GM18505 (cell line): Measurements from ENCODE around the gene HSF2BP.
"Not testable (repeated sequence)": the region's sequence is repeated elsewhere in the genome, so short reads cannot be mapped to it uniquely, and the experiment has no call there.

Experiments used
- ATAC-seq: cut with Tn5 transposase; IDR thresholded peaks from one replicate; pipeline ENCODE4 v1.9.1; 2021; ENCODE audit not compliant: unreplicated experiment
- POLR2A ChIP-seq: IDR thresholded peaks from 4 replicates; pipeline ENCODE4 v1.6.1; 2011; ENCODE audit warnings: borderline replicate concordance; ENCODE audit not compliant: insufficient read depth, insufficient read length; ENCODE audit errors: extremely low read depth

The HSF2BP gene

GRCh38 chr21:43573921-43574320 lies 85.4 kb downstream of the HSF2BP start:
- no peak for ATAC-seq
- no peak for TF ChIP-seq POLR2A

- no peak for TF ChIP-seq POLR2A
- ATAC-seq: no peak
Observed at GRCh38 chr21:43572446-43572845, 86.8 kb downstream of the HSF2BP start.

GRCh38 chr21:43571976-43572375 lies 87.3 kb downstream of the HSF2BP start:
- no peak for TF ChIP-seq POLR2A
- no peak for ATAC-seq

GRCh38 chr21:43570195-43570594 lies 89.1 kb downstream of the HSF2BP start:
- ATAC-seq: not testable (repeated sequence)

- ATAC-seq: not testable (repeated sequence)
Observed at GRCh38 chr21:43562451-43562850, 96.8 kb downstream of the HSF2BP start.

- not testable (repeated sequence) for ATAC-seq
Observed at GRCh38 chr21:43540561-43540960, 118.7 kb downstream of the HSF2BP start.

GRCh38 chr21:43522495-43523131 lies 136.7 kb downstream of the HSF2BP start:
- ATAC-seq: not testable (repeated sequence)

- ATAC-seq: not testable (repeated sequence)
Observed at GRCh38 chr21:43517701-43518100, 141.6 kb downstream of the HSF2BP start.

GRCh38 chr21:43516860-43517627 lies 142.2 kb downstream of the HSF2BP start:
- not testable (repeated sequence) for ATAC-seq

GRCh38 chr21:43516295-43516847 lies 142.9 kb downstream of the HSF2BP start:
- not testable (repeated sequence) for ATAC-seq

GRCh38 chr21:43514834-43515233 lies 144.5 kb downstream of the HSF2BP start:
- not testable (repeated sequence) for ATAC-seq

- ATAC-seq: not testable (repeated sequence)
Observed at GRCh38 chr21:43513023-43513422, 146.3 kb downstream of the HSF2BP start.

GRCh38 chr21:43511209-43511608 lies 148.1 kb downstream of the HSF2BP start:
- not testable (repeated sequence) for ATAC-seq

- not testable (repeated sequence) for ATAC-seq
Observed at GRCh38 chr21:43510669-43511068, 148.6 kb downstream of the HSF2BP start.

- ATAC-seq: not testable (repeated sequence)
Observed at GRCh38 chr21:43503892-43504291, 155.4 kb downstream of the HSF2BP start.

GRCh38 chr21:43503075-43503750 lies 156.1 kb downstream of the HSF2BP start:
- not testable (repeated sequence) for ATAC-seq

GRCh38 chr21:43502407-43503071 lies 156.7 kb downstream of the HSF2BP start:
- not testable (repeated sequence) for ATAC-seq

- not testable (repeated sequence) for ATAC-seq
Observed at GRCh38 chr21:43498924-43499323, 160.4 kb downstream of the HSF2BP start.

GRCh38 chr21:43498065-43498464 lies 161.2 kb downstream of the HSF2BP start:
- not testable (repeated sequence) for ATAC-seq
